ENCODE data around the gene PTPRD. TPM values are rescaled to one million over a fixed set of nuclear protein-coding genes. Genes with fewer than 3 reads are reported as not detected.

PTPRD gene
- total RNA-seq, 4 donors from 2014 or later: 19.6 to 78.9 (median 45.6) TPM

- WGBS, 2 donors: 80% methylated on average over 2 of the region's 2 CpGs
- Histone ChIP-seq H3K4me1 (no peaks in the 10 kb centered on the region), H3K9me3 (no peaks in the 10 kb centered on the region), H3K27me3 (no peaks in the 10 kb centered on the region), H3K27ac (no peak overlapping the region), H3K4me3 (replicated peaks in 1 of 3) (no peak overlapping the region), H3K36me3 (no peaks in the 10 kb centered on the region)
- intact Hi-C loops (cut with DNase I): no loop called here
- TF ChIP-seq POLR2A (IDR thresholded peaks at IDR 0.05): no peak
- no peak for TF ChIP-seq CTCF (IDR thresholded peaks at IDR 0.05)
- DNase-seq: no peak
Observed at GRCh38 chr9:8757881-8758280, 1854.9 kb downstream of the PTPRD start.

- no peak overlapping the region for H3K27ac ChIP-seq
- no peak for DNase-seq
- WGBS, 2 donors: 88 to 89% methylated on average over 1 of the region's 1 CpG
- H3K27me3 ChIP-seq: no peaks in the 10 kb centered on the region
- H3K36me3 ChIP-seq: no peaks in the 10 kb centered on the region
- no peak for TF ChIP-seq CTCF (IDR thresholded peaks at IDR 0.05)
- no peak for TF ChIP-seq POLR2A (IDR thresholded peaks at IDR 0.05)
- no peaks in the 10 kb centered on the region for H3K4me1 ChIP-seq
- intact Hi-C loops (cut with DNase I): no loop called here
- no peaks in the 10 kb centered on the region for H3K9me3 ChIP-seq
- no peak overlapping the region for H3K4me3 ChIP-seq (replicated peaks in 1 of 3)
Observed at GRCh38 chr9:8754751-8755150, 1858.1 kb downstream of the PTPRD start.

GRCh38 chr9:8751406-8751930 is 1861.3 kb downstream of the PTPRD start:
- Histone ChIP-seq H3K4me3 (replicated peaks in 1 of 3) (no peak overlapping the region), H3K36me3 (no peaks in the 10 kb centered on the region), H3K27me3 (no peaks in the 10 kb centered on the region), H3K4me1 (no peaks in the 10 kb centered on the region), H3K27ac (no peak overlapping the region), H3K9me3 (no peaks in the 10 kb centered on the region)
- intact Hi-C loops (cut with DNase I): no loop called here
- WGBS, 2 donors: 44 to 64% methylated on average over 1 of the region's 1 CpG
- DNase-seq: no peak
- no peak for TF ChIP-seq POLR2A (IDR thresholded peaks at IDR 0.05)
- no peak for TF ChIP-seq CTCF (IDR thresholded peaks at IDR 0.05)

GRCh38 chr9:8750639-8751051 is 1862.2 kb downstream of the PTPRD start:
- H3K4me1 ChIP-seq: no peaks in the 10 kb centered on the region
- intact Hi-C loops (cut with DNase I): no loop called here
- TF ChIP-seq CTCF (IDR thresholded peaks at IDR 0.05): no peak
- TF ChIP-seq POLR2A (IDR thresholded peaks at IDR 0.05): no peak
- DNase-seq: no peak
- no peak overlapping the region for H3K4me3 ChIP-seq (replicated peaks in 1 of 3)
- WGBS, 2 donors: 23 to 40% methylated on average over 2 of the region's 2 CpGs
- H3K9me3 ChIP-seq: no peaks in the 10 kb centered on the region
- H3K27ac ChIP-seq: no peak overlapping the region
- no peaks in the 10 kb centered on the region for H3K36me3 ChIP-seq
- H3K27me3 ChIP-seq: no peaks in the 10 kb centered on the region

GRCh38 chr9:8745347-8745746 is 1867.5 kb downstream of the PTPRD start:
- Histone ChIP-seq H3K27me3 (no peaks in the 10 kb centered on the region), H3K4me1 (no peaks in the 10 kb centered on the region), H3K4me3 (replicated peaks in 1 of 3) (no peak overlapping the region), H3K36me3 (no peaks in the 10 kb centered on the region), H3K9me3 (no peaks in the 10 kb centered on the region), H3K27ac (no peak overlapping the region)
- no peak for DNase-seq
- intact Hi-C loops (cut with DNase I): no loop called here
- TF ChIP-seq POLR2A (IDR thresholded peaks at IDR 0.05) (no peak), CTCF (IDR thresholded peaks at IDR 0.05) (no peak)
- 90 to 91% methylated on average over 5 of the region's 5 CpGs for WGBS, 2 donors

Measured in thyroid gland (tissue), 4 donors.